Measurements from ENCODE around the gene ST3GAL6.

Gene ST3GAL6

DNA sequence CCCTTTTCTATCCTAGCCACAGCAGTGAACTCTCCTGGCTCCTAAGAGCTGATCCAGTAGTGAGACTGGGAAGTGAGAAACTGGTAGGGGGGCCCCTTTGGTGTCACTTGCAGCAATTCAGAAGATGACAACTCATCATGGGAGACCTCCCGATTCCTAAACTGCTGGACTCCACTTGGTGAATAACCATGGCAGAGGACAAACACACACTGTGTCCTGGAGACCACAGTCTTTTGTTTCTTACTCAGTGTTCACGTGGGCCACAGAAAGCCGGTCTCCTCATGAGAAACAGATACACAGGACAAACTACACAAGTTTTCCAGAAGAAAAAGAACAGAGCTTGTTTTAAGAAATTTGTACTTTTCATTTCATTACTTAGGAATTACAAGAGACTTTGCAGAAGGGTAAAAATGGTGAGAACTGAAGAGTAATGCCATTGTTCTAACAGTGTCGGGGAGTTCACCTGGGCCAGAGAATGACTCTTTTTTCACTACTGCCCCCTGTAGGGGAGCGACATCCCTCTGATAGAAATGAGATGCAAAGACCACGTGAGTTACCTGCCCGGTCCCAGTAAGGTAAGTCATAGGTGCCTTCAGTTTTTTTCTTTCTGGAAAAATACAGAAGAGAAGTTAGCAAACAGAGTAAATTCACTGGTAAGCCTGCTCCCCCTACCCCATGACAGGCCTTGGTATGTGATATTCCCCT, 38.1 kb downstream of the ST3GAL6 start:
- no peak overlapping the region for H3K14ac ChIP-seq (ENCODE audit: low read length)
- no peak overlapping the region for H4K91ac ChIP-seq (ENCODE audit: low read depth, low read length, poor library complexity)
- DNase-seq (ENCODE audit: low spot score): no peak
- H2BK15ac ChIP-seq (ENCODE audit: low read length): no peak overlapping the region
- no peak overlapping the region for H2BK5ac ChIP-seq (ENCODE audit: low read length)
- H3K23ac ChIP-seq (ENCODE audit: low read depth, low read length, poor library complexity): no peak overlapping the region
- H3K27ac ChIP-seq (replicated peaks; ENCODE audit: low read length): no peak overlapping the region
- no peak overlapping the region for H2AK5ac ChIP-seq (ENCODE audit: low read depth, low read length)
- no peak overlapping the region for H3K4me3 ChIP-seq (ENCODE audit: low read length in 2 of 2)
- H3K4me1 ChIP-seq (ENCODE audit: control insufficient read depth in 2 of 2, insufficient read depth in 1 of 2, low read depth in 1 of 2, low read length in 2 of 2): no peaks in the 10 kb centered on the region
- no peak overlapping the region for H4K8ac ChIP-seq (ENCODE audit: low read depth, low read length)
- H3K18ac ChIP-seq (ENCODE audit: low read length): no peak overlapping the region
- H3K9me3 ChIP-seq (replicated peaks in 1 of 2; ENCODE audit: control insufficient read depth in 2 of 2, insufficient read depth in 1 of 2, low read depth in 1 of 2, low read length in 2 of 2): peaks cover 0 to 11% of the 10 kb centered on the region in 2 donors
- no peak overlapping the region for H3K4me2 ChIP-seq (ENCODE audit: insufficient read depth, low read length, poor library complexity, severe bottlenecking)
- H2BK120ac ChIP-seq (ENCODE audit: low read depth, low read length): no peak overlapping the region
- no peak overlapping the region for H3K9ac ChIP-seq (ENCODE audit: low read depth, low read length, poor library complexity)
- no peak overlapping the region for H2AFZ ChIP-seq (ENCODE audit: low read length)
- no CpG with 5 or more reads among the region's 7 CpGs for WGBS, 2 donors (ENCODE audit: extremely low coverage in 2 of 2, insufficient read length in 2 of 2, insufficient replicate concordance in 1 of 2)
- no peaks in the 10 kb centered on the region for H3K27me3 ChIP-seq (ENCODE audit: control insufficient read depth in 3 of 3, insufficient read depth in 3 of 3, low read depth in 1 of 3, low read length in 3 of 3)
- H2BK12ac ChIP-seq (ENCODE audit: low read length): no peak overlapping the region
- H3K4ac ChIP-seq (ENCODE audit: low read length): no peak overlapping the region
- peaks cover 26 to 73% of the 10 kb centered on the region in 2 donors for H3K36me3 ChIP-seq (replicated peaks in 1 of 2; ENCODE audit: control insufficient read depth in 2 of 2, insufficient read depth in 2 of 2, low read length in 2 of 2)
- H3K79me1 ChIP-seq (ENCODE audit: low read depth, low read length): no peaks in the 10 kb centered on the region

DNA sequence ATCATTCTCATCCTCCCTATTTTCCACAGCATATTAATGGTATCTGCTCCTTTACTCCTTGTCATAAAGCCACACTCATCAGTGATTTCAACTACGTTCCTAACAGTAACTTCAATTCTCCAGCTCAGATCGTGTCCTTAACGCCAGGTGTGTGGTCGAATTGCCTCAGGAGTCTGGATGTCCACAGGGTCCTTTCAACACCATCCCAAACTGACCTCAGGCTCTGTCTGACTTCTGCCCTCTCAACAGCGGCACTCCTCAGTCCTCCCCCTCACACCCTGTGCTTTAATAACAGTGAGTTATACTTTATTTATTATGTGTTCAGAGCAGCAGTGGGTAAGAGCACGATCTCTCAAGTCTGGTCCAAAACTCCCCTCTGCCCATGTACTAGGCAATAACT, 42.4 kb downstream of the ST3GAL6 start:
- no peak for DNase-seq (ENCODE audit: low spot score)
- Histone ChIP-seq H3K36me3 (replicated peaks in 1 of 2; ENCODE audit: control insufficient read depth in 2 of 2, insufficient read depth in 2 of 2, low read length in 2 of 2) (peaks cover 36 to 73% of the 10 kb centered on the region in 2 donors), H3K27ac (replicated peaks; ENCODE audit: low read length) (no peak overlapping the region)

DNA sequence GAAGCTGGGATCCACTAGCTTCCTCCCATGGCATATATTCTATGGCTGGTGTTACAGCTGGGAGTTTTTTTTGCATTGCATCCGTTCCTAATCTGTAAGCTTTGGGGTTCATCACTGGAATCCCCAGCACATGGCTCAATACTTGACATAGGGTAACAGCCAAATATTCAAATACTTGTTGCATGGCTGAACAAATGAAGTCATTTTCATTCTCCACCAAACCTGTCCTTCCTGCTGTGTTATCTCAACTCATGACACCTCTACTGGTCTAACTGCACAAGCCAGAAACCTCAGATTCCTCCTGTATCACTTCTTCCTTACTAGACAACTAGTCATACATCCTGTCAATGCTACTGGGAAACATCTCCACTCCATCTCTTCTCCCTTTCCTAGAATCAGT, 43.4 kb downstream of the ST3GAL6 start:
- peaks cover 0 to 11% of the 10 kb centered on the region in 2 donors for H3K9me3 ChIP-seq (replicated peaks in 1 of 2; ENCODE audit: control insufficient read depth in 2 of 2, insufficient read depth in 1 of 2, low read depth in 1 of 2, low read length in 2 of 2)
- no peaks in the 10 kb centered on the region for H3K4me1 ChIP-seq (ENCODE audit: control insufficient read depth in 2 of 2, insufficient read depth in 1 of 2, low read depth in 1 of 2, low read length in 2 of 2)
- H3K14ac ChIP-seq (ENCODE audit: low read length): no peak overlapping the region
- no peaks in the 10 kb centered on the region for H3K27me3 ChIP-seq (ENCODE audit: control insufficient read depth in 3 of 3, insufficient read depth in 3 of 3, low read depth in 1 of 3, low read length in 3 of 3)
- no peaks in the 10 kb centered on the region for H3K79me1 ChIP-seq (ENCODE audit: low read depth, low read length)
- no peak overlapping the region for H2AFZ ChIP-seq (ENCODE audit: low read length)
- no peak overlapping the region for H2BK15ac ChIP-seq (ENCODE audit: low read length)
- no peak overlapping the region for H3K9ac ChIP-seq (ENCODE audit: low read depth, low read length, poor library complexity)
- no peak overlapping the region for H2AK5ac ChIP-seq (ENCODE audit: low read depth, low read length)
- H3K4me2 ChIP-seq (ENCODE audit: insufficient read depth, low read length, poor library complexity, severe bottlenecking): no peak overlapping the region
- H2BK120ac ChIP-seq (ENCODE audit: low read depth, low read length): no peak overlapping the region
- DNase-seq (ENCODE audit: low spot score): no peak
- H2BK5ac ChIP-seq (ENCODE audit: low read length): no peak overlapping the region
- no peak overlapping the region for H3K18ac ChIP-seq (ENCODE audit: low read length)
- no peak overlapping the region for H4K91ac ChIP-seq (ENCODE audit: low read depth, low read length, poor library complexity)
- peaks cover 30 to 73% of the 10 kb centered on the region in 2 donors for H3K36me3 ChIP-seq (replicated peaks in 1 of 2; ENCODE audit: control insufficient read depth in 2 of 2, insufficient read depth in 2 of 2, low read length in 2 of 2)
- WGBS, 2 donors (ENCODE audit: extremely low coverage in 2 of 2, insufficient read length in 2 of 2, insufficient replicate concordance in 1 of 2): no CpG with 5 or more reads among the region's 1 CpG
- H4K8ac ChIP-seq (ENCODE audit: low read depth, low read length): no peak overlapping the region
- H3K4ac ChIP-seq (ENCODE audit: low read length): no peak overlapping the region
- no peak overlapping the region for H2BK12ac ChIP-seq (ENCODE audit: low read length)
- no peak overlapping the region for H3K23ac ChIP-seq (ENCODE audit: low read depth, low read length, poor library complexity)
- H3K27ac ChIP-seq (replicated peaks; ENCODE audit: low read length): no peak overlapping the region
- H3K4me3 ChIP-seq (ENCODE audit: low read length in 2 of 2): no peak overlapping the region

More for the DNA sequence above, 42.4 kb downstream of the ST3GAL6 start:
- Histone ChIP-seq H3K27me3 (ENCODE audit: control insufficient read depth in 3 of 3, insufficient read depth in 3 of 3, low read depth in 1 of 3, low read length in 3 of 3) (no peaks in the 10 kb centered on the region), H2AFZ (ENCODE audit: low read length) (no peak overlapping the region), H2BK15ac (ENCODE audit: low read length) (no peak overlapping the region), H3K4me3 (ENCODE audit: low read length in 2 of 2) (no peak overlapping the region), H3K23ac (ENCODE audit: low read depth, low read length, poor library complexity) (no peak overlapping the region), H2AK5ac (ENCODE audit: low read depth, low read length) (no peak overlapping the region), H4K91ac (ENCODE audit: low read depth, low read length, poor library complexity) (no peak overlapping the region), H3K4me1 (ENCODE audit: control insufficient read depth in 2 of 2, insufficient read depth in 1 of 2, low read depth in 1 of 2, low read length in 2 of 2) (no peaks in the 10 kb centered on the region), H2BK120ac (ENCODE audit: low read depth, low read length) (no peak overlapping the region), H3K4me2 (ENCODE audit: insufficient read depth, low read length, poor library complexity, severe bottlenecking) (no peak overlapping the region), H2BK5ac (ENCODE audit: low read length) (no peak overlapping the region), H4K8ac (ENCODE audit: low read depth, low read length) (no peak overlapping the region), H3K79me1 (ENCODE audit: low read depth, low read length) (no peaks in the 10 kb centered on the region), H3K9me3 (replicated peaks in 1 of 2; ENCODE audit: control insufficient read depth in 2 of 2, insufficient read depth in 1 of 2, low read depth in 1 of 2, low read length in 2 of 2) (peaks cover 0 to 11% of the 10 kb centered on the region in 2 donors), H2BK12ac (ENCODE audit: low read length) (no peak overlapping the region), H3K18ac (ENCODE audit: low read length) (no peak overlapping the region), H3K4ac (ENCODE audit: low read length) (no peak overlapping the region), H3K14ac (ENCODE audit: low read length) (no peak overlapping the region), H3K9ac (ENCODE audit: low read depth, low read length, poor library complexity) (no peak overlapping the region)
- WGBS, 2 donors (ENCODE audit: extremely low coverage in 2 of 2, insufficient read length in 2 of 2, insufficient replicate concordance in 1 of 2): no CpG with 5 or more reads among the region's 6 CpGs

DNA sequence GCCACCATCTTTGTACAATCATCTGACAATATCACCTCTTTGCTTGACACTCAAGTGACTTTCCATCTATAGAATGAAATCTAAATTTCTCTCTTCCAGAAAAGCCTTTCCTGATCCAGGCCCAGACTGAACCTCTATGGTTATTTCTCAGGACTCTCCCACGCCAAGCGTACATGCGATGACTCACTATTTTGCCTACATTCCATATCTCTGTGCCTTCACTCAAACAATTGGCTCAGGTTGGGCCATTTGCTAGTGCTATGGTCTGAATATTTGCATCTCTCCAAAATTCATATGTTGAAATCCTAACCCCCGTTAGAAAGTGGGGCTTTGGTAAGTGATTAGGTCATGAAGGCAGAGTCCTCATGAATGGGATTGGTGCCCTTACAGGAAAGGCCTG, 43.9 kb downstream of the ST3GAL6 start:
- no peak overlapping the region for H4K8ac ChIP-seq (ENCODE audit: low read depth, low read length)
- H3K27ac ChIP-seq (replicated peaks; ENCODE audit: low read length): no peak overlapping the region
- peaks cover 29 to 75% of the 10 kb centered on the region in 2 donors for H3K36me3 ChIP-seq (replicated peaks in 1 of 2; ENCODE audit: control insufficient read depth in 2 of 2, insufficient read depth in 2 of 2, low read length in 2 of 2)
- H3K9me3 ChIP-seq (replicated peaks in 1 of 2; ENCODE audit: control insufficient read depth in 2 of 2, insufficient read depth in 1 of 2, low read depth in 1 of 2, low read length in 2 of 2): peaks cover 0 to 11% of the 10 kb centered on the region in 2 donors
- no peak overlapping the region for H4K91ac ChIP-seq (ENCODE audit: low read depth, low read length, poor library complexity)
- no peak overlapping the region for H3K4me3 ChIP-seq (ENCODE audit: low read length in 2 of 2)
- no peak overlapping the region for H3K9ac ChIP-seq (ENCODE audit: low read depth, low read length, poor library complexity)
- H3K79me1 ChIP-seq (ENCODE audit: low read depth, low read length): no peaks in the 10 kb centered on the region
- H2BK15ac ChIP-seq (ENCODE audit: low read length): no peak overlapping the region
- no peak for DNase-seq (ENCODE audit: low spot score)
- no peaks in the 10 kb centered on the region for H3K27me3 ChIP-seq (ENCODE audit: control insufficient read depth in 3 of 3, insufficient read depth in 3 of 3, low read depth in 1 of 3, low read length in 3 of 3)
- no peak overlapping the region for H3K18ac ChIP-seq (ENCODE audit: low read length)
- no peak overlapping the region for H3K23ac ChIP-seq (ENCODE audit: low read depth, low read length, poor library complexity)
- H3K4me1 ChIP-seq (ENCODE audit: control insufficient read depth in 2 of 2, insufficient read depth in 1 of 2, low read depth in 1 of 2, low read length in 2 of 2): no peaks in the 10 kb centered on the region
- WGBS, 2 donors (ENCODE audit: extremely low coverage in 2 of 2, insufficient read length in 2 of 2, insufficient replicate concordance in 1 of 2): no CpG with 5 or more reads among the region's 4 CpGs
- no peak overlapping the region for H2BK12ac ChIP-seq (ENCODE audit: low read length)
- no peak overlapping the region for H2BK5ac ChIP-seq (ENCODE audit: low read length)
- no peak overlapping the region for H2AFZ ChIP-seq (ENCODE audit: low read length)
- H3K4me2 ChIP-seq (ENCODE audit: insufficient read depth, low read length, poor library complexity, severe bottlenecking): no peak overlapping the region
- no peak overlapping the region for H3K4ac ChIP-seq (ENCODE audit: low read length)
- no peak overlapping the region for H2AK5ac ChIP-seq (ENCODE audit: low read depth, low read length)
- H2BK120ac ChIP-seq (ENCODE audit: low read depth, low read length): no peak overlapping the region
- no peak overlapping the region for H3K14ac ChIP-seq (ENCODE audit: low read length)

Data from neuronal stem cell (in vitro differentiated cells).